Measurements from ENCODE around the gene PSRC1. TPM values are rescaled to one million over a fixed set of nuclear protein-coding genes. Genes with fewer than 3 reads are reported as not detected.

PSRC1 gene
- total and polyA plus RNA-seq, 2 experiments from 2014 or later: 55.0 to 61.1 TPM

DNA sequence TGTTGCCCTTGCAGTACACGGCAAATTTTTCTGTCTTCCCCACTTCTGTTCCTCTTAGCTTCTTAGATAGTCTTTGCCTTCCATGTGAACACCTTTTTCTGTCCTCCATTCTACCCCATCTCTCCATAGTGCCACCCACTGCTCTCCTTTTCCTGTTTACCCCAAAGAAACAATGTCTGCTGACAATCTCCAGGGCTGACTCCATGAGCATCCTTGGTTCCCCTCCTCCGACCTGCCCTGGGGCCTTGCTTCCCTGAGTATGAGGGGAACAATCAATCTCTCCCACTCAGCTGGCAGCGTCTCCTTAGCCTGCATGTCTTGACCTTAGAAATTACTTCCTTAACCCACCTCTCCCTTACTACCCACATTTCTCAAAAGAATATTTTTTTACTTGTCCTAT is 36.2 kb upstream of the PSRC1 start:
- peak overlapping the region; percentile 36 for H3K27ac Mint-ChIP-seq
- Histone ChIP-seq H3K27me3 (ENCODE audit: insufficient read depth) (no peaks in the 10 kb centered on the region), H3K4me2 (no peak overlapping the region), H3K4me1 (ENCODE audit: insufficient read depth) (no peaks in the 10 kb centered on the region), H3K79me2 (replicated peaks; ENCODE audit: insufficient read depth) (no peaks in the 10 kb centered on the region), H3F3A (replicated peaks; ENCODE audit: low read depth) (no peaks in the 10 kb centered on the region), H3K4me3 (no peak overlapping the region), H3K27ac (ENCODE audit: low read depth) (peak overlapping the region; percentile 47; the same call in 1 of the 2 replicates), H3K36me3 (ENCODE audit: insufficient read depth) (peaks cover 40% of the 10 kb centered on the region; the same call in 1 of the 2 replicates), H3K9me2 (ENCODE audit: insufficient read depth) (no peaks in the 10 kb centered on the region), H4K20me1 (replicated peaks; ENCODE audit: insufficient read depth) (0 out of 2 replicates have a peak, but pooled peaks cover 5% of the 10 kb centered on the region), H2AFZ (no peak overlapping the region)
- no peak overlapping the region for H3K4me3 Mint-ChIP-seq
- peaks cover 10% of the 10 kb centered on the region for H3K4me1 Mint-ChIP-seq
- DNase-seq (ENCODE audit: low spot score) (no peak), ATAC-seq (peak; percentile 42)
- TF ChIP-seq EZH2 (IDR thresholded peaks at IDR 0.05; ENCODE audit: low read depth, unreplicated experiment) (no peak), POLR2AphosphoS5 (IDR thresholded peaks at IDR 0.05; ENCODE audit: low read depth) (no peak), NANOG (IDR thresholded peaks at IDR 0.05; ENCODE audit: borderline replicate concordance) (no peak), CREB1 (CRISPR knock-in tag; IDR thresholded peaks at IDR 0.05; ENCODE audit: low read depth) (no peak), ZNF114 (CRISPR knock-in tag; IDR thresholded peaks at IDR 0.05) (no peak), STAT1 (IDR thresholded peaks at IDR 0.05; ENCODE audit: unreplicated experiment) (no peak), CTCF (conservative IDR thresholded peaks at IDR 0.05; ENCODE audit: low read depth in 2 of 2) (no peak), JUNB (IDR thresholded peaks at IDR 0.05; ENCODE audit: unreplicated experiment) (no peak), EZH2phosphoT487 (IDR thresholded peaks at IDR 0.05; ENCODE audit: unreplicated experiment) (no peak), ZNF331 (CRISPR knock-in tag; IDR thresholded peaks at IDR 0.05; ENCODE audit: low read depth) (no peak)
- TF ChIP-seq, protein P1, sequence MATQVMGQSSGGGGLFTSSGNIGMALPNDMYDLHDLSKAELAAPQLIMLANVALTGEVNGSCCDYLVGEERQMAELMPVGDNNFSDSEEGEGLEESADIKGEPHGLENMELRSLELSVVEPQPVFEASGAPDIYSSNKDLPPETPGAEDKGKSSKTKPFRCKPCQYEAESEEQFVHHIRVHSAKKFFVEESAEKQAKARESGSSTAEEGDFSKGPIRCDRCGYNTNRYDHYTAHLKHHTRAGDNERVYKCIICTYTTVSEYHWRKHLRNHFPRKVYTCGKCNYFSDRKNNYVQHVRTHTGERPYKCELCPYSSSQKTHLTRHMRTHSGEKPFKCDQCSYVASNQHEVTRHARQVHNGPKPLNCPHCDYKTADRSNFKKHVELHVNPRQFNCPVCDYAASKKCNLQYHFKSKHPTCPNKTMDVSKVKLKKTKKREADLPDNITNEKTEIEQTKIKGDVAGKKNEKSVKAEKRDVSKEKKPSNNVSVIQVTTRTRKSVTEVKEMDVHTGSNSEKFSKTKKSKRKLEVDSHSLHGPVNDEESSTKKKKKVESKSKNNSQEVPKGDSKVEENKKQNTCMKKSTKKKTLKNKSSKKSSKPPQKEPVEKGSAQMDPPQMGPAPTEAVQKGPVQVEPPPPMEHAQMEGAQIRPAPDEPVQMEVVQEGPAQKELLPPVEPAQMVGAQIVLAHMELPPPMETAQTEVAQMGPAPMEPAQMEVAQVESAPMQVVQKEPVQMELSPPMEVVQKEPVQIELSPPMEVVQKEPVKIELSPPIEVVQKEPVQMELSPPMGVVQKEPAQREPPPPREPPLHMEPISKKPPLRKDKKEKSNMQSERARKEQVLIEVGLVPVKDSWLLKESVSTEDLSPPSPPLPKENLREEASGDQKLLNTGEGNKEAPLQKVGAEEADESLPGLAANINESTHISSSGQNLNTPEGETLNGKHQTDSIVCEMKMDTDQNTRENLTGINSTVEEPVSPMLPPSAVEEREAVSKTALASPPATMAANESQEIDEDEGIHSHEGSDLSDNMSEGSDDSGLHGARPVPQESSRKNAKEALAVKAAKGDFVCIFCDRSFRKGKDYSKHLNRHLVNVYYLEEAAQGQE (IDR thresholded peaks at IDR 0.05; ENCODE audit: unreplicated experiment): no peak
- TF ChIP-seq, protein P2, sequence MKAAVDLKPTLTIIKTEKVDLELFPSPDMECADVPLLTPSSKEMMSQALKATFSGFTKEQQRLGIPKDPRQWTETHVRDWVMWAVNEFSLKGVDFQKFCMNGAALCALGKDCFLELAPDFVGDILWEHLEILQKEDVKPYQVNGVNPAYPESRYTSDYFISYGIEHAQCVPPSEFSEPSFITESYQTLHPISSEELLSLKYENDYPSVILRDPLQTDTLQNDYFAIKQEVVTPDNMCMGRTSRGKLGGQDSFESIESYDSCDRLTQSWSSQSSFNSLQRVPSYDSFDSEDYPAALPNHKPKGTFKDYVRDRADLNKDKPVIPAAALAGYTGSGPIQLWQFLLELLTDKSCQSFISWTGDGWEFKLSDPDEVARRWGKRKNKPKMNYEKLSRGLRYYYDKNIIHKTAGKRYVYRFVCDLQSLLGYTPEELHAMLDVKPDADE (IDR thresholded peaks at IDR 0.05): no peak
- TF ChIP-seq, protein P3, sequence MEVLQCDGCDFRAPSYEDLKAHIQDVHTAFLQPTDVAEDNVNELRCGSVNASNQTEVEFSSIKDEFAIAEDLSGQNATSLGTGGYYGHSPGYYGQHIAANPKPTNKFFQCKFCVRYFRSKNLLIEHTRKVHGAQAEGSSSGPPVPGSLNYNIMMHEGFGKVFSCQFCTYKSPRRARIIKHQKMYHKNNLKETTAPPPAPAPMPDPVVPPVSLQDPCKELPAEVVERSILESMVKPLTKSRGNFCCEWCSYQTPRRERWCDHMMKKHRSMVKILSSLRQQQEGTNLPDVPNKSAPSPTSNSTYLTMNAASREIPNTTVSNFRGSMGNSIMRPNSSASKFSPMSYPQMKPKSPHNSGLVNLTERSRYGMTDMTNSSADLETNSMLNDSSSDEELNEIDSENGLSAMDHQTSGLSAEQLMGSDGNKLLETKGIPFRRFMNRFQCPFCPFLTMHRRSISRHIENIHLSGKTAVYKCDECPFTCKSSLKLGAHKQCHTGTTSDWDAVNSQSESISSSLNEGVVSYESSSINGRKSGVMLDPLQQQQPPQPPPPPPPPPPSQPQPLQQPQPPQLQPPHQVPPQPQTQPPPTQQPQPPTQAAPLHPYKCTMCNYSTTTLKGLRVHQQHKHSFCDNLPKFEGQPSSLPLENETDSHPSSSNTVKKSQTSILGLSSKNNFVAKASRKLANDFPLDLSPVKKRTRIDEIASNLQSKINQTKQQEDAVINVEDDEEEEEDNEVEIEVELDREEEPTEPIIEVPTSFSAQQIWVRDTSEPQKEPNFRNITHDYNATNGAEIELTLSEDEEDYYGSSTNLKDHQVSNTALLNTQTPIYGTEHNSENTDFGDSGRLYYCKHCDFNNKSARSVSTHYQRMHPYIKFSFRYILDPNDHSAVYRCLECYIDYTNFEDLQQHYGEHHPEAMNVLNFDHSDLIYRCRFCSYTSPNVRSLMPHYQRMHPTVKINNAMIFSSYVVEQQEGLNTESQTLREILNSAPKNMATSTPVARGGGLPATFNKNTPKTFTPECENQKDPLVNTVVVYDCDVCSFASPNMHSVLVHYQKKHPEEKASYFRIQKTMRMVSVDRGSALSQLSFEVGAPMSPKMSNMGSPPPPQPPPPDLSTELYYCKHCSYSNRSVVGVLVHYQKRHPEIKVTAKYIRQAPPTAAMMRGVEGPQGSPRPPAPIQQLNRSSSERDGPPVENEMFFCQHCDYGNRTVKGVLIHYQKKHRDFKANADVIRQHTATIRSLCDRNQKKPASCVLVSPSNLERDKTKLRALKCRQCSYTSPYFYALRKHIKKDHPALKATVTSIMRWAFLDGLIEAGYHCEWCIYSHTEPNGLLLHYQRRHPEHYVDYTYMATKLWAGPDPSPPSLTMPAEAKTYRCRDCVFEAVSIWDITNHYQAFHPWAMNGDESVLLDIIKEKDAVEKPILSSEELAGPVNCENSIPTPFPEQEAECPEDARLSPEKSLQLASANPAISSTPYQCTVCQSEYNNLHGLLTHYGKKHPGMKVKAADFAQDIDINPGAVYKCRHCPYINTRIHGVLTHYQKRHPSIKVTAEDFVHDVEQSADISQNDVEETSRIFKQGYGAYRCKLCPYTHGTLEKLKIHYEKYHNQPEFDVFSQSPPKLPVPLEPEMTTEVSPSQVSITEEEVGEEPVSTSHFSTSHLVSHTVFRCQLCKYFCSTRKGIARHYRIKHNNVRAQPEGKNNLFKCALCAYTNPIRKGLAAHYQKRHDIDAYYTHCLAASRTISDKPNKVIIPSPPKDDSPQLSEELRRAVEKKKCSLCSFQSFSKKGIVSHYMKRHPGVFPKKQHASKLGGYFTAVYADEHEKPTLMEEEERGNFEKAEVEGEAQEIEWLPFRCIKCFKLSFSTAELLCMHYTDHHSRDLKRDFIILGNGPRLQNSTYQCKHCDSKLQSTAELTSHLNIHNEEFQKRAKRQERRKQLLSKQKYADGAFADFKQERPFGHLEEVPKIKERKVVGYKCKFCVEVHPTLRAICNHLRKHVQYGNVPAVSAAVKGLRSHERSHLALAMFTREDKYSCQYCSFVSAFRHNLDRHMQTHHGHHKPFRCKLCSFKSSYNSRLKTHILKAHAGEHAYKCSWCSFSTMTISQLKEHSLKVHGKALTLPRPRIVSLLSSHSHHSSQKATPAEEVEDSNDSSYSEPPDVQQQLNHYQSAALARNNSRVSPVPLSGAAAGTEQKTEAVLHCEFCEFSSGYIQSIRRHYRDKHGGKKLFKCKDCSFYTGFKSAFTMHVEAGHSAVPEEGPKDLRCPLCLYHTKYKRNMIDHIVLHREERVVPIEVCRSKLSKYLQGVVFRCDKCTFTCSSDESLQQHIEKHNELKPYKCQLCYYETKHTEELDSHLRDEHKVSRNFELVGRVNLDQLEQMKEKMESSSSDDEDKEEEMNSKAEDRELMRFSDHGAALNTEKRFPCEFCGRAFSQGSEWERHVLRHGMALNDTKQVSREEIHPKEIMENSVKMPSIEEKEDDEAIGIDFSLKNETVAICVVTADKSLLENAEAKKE (CRISPR knock-in tag; IDR thresholded peaks at IDR 0.05): no peak
- peaks cover 59% of the 10 kb centered on the region for H3K36me3 Mint-ChIP-seq (ENCODE audit: low read depth)
- H3K9me3 Mint-ChIP-seq: no peaks in the 10 kb centered on the region
- no peaks in the 10 kb centered on the region for H3K27me3 Mint-ChIP-seq (ENCODE audit: insufficient read depth, low read depth, poor library complexity)

Measured in GM23338 (cell line).